Karpas-422 (cell line): Measurements from ENCODE around the gene MPHOSPH8. TPM values are rescaled to one million over a fixed set of nuclear protein-coding genes. Genes with fewer than 3 reads are reported as not detected.
"Not testable (repeated sequence)": the region's sequence is repeated elsewhere in the genome, so short reads cannot be mapped to it uniquely, and the experiment has no call there.

ENCODE experiments used
- DNase-seq: peaks from one replicate; pipeline ENCODE4 v3.0.0-alpha.2; 2015
- H2AFZ ChIP-seq: fragments of 200-600 bp; sonication (generic); 2 replicates; pipeline ENCODE4 v1.6.1; 2014; ENCODE audit warnings: antibody characterized with exemption, low read length, mixed read lengths
- H3K27ac ChIP-seq: fragments of 200-600 bp; sonication (generic); 2 replicates; pipeline ENCODE4 v1.5.1; 2014; ENCODE audit warnings: mild to moderate bottlenecking, low read length, moderate library complexity
- H3K27me3 ChIP-seq: fragments of 200-600 bp; sonication (generic); 2 replicates; pipeline ENCODE4 v1.6.1; 2014; ENCODE audit warnings: low read length, mixed read lengths
- H3K36me3 ChIP-seq: fragments of 200-600 bp; sonication (generic); 2 replicates; pipeline ENCODE4 v1.6.1; 2014; ENCODE audit warnings: low read length, mixed read lengths; ENCODE audit not compliant: insufficient read depth
- H3K4me1 ChIP-seq: fragments of 200-600 bp; sonication (generic); 2 replicates; pipeline ENCODE4 v1.6.1; 2014; ENCODE audit warnings: mild to moderate bottlenecking, low read length, mixed read lengths
- H3K4me2 ChIP-seq: fragments of 200-600 bp; sonication (generic); 2 replicates; pipeline ENCODE4 v1.6.1; 2014; ENCODE audit warnings: low read length, low read depth, mild to moderate bottlenecking; ENCODE audit not compliant: poor library complexity, severe bottlenecking
- H3K4me3 ChIP-seq: fragments of 200-600 bp; sonication (generic); 2 replicates; pipeline ENCODE4 v1.5.1; 2014; ENCODE audit warnings: mild to moderate bottlenecking, antibody characterized with exemption, low read length, mixed read lengths
- H3K79me2 ChIP-seq: fragments of 200-600 bp; sonication (generic); 2 replicates; pipeline ENCODE4 v1.6.1; 2014; ENCODE audit warnings: mild to moderate bottlenecking, low read length, mixed read lengths
- H3K9ac ChIP-seq: fragments of 200-600 bp; sonication (generic); 2 replicates; pipeline ENCODE4 v1.6.0; 2014; ENCODE audit warnings: low read length
- H3K9me2 ChIP-seq: fragments of 200-600 bp; sonication (generic), shearing (Covaris generic); replicated peaks from 2 replicates; pipeline ENCODE4 v1.6.0; 2014; ENCODE audit warnings: mild to moderate bottlenecking, low read length, moderate library complexity; ENCODE audit not compliant: insufficient read depth
- H3K9me3 ChIP-seq: fragments of 300-700, 200-600 bp; sonication (generic); 2 replicates; pipeline ENCODE4 v1.6.1; 2014; ENCODE audit warnings: low read length, mixed read lengths
- H4K20me1 ChIP-seq: fragments of 200-600 bp; sonication (generic); 2 replicates; pipeline ENCODE4 v1.6.1; 2014; ENCODE audit warnings: mild to moderate bottlenecking, antibody characterized with exemption, low read length, low read depth; ENCODE audit not compliant: insufficient read depth
- total RNA-seq: library from RNA; depleted of rRNA; stranded (reverse); fragments of >200 nt; shearing (Covaris generic); gene quantifications from 2 replicates; pipeline ENCODE4 v1.2.3, GENCODE V29; 2014; ENCODE audit warnings: low replicate concordance; rRNA removed

The MPHOSPH8 gene
- total RNA-seq, 1 experiment from 2014 or later = 11.4 TPM

GRCh38 chr13:19704256-19704655, 70.8 kb downstream of the MPHOSPH8 start:
- not testable (repeated sequence) for H3K27ac ChIP-seq, DNase-seq, H3K27me3 ChIP-seq, H3K4me3 ChIP-seq, H3K9ac ChIP-seq, H3K4me1 ChIP-seq, H4K20me1 ChIP-seq, H3K9me2 ChIP-seq, H3K36me3 ChIP-seq, H3K4me2 ChIP-seq, H2AFZ ChIP-seq, H3K9me3 ChIP-seq
- peaks cover 42% of the 10 kb centered on the region for H3K79me2 ChIP-seq

GRCh38 chr13:19709039-19709438, 75.6 kb downstream of the MPHOSPH8 start:
- not testable (repeated sequence) for H3K4me2 ChIP-seq

GRCh38 chr13:19709782-19710181, 76.3 kb downstream of the MPHOSPH8 start:
- not testable (repeated sequence) for H3K4me2 ChIP-seq, H3K4me3 ChIP-seq, H3K9me2 ChIP-seq, DNase-seq, H2AFZ ChIP-seq, H3K4me1 ChIP-seq, H3K9ac ChIP-seq, H3K36me3 ChIP-seq, H3K27me3 ChIP-seq, H3K27ac ChIP-seq, H4K20me1 ChIP-seq, H3K9me3 ChIP-seq
- H3K79me2 ChIP-seq = peaks cover 56% of the 10 kb centered on the region

More at GRCh38 chr13:19709039-19709438, 75.6 kb downstream of the MPHOSPH8 start:
- not testable (repeated sequence) for H3K36me3 ChIP-seq, DNase-seq, H3K27me3 ChIP-seq, H3K9me2 ChIP-seq, H3K4me1 ChIP-seq, H3K9ac ChIP-seq, H3K4me3 ChIP-seq, H3K27ac ChIP-seq, H3K9me3 ChIP-seq, H2AFZ ChIP-seq, H4K20me1 ChIP-seq
- peaks cover 54% of the 10 kb centered on the region for H3K79me2 ChIP-seq

- Histone ChIP-seq H4K20me1 (no peaks in the 10 kb centered on the region; the same call in 1 of the 2 replicates), H3K4me2 (no peak overlapping the region), H3K9ac (no peak overlapping the region), H3K27me3 (no peaks in the 10 kb centered on the region), H3K79me2 (peaks cover 75% of the 10 kb centered on the region), H3K9me3 (no peaks in the 10 kb centered on the region), H3K9me2 (no peaks in the 10 kb centered on the region), H2AFZ (no peak overlapping the region), H3K36me3 (peaks cover 3% of the 10 kb centered on the region; the same call in 1 of the 2 replicates), H3K4me1 (no peaks in the 10 kb centered on the region), H3K27ac (no peak overlapping the region), H3K4me3 (no peak overlapping the region)
- no peak for DNase-seq
These were observed 79.9 kb downstream of the MPHOSPH8 start for GRCh38 chr13:19713186-19713965.

GRCh38 chr13:19720039-19720438, 86.6 kb downstream of the MPHOSPH8 start:
- H2AFZ ChIP-seq = no peak overlapping the region
- H3K4me3 ChIP-seq = no peak overlapping the region
- no peak overlapping the region for H3K9ac ChIP-seq
- no peaks in the 10 kb centered on the region for H3K27me3 ChIP-seq
- DNase-seq = no peak
- no peaks in the 10 kb centered on the region for H3K9me2 ChIP-seq
- peaks cover 14% of the 10 kb centered on the region; the same call in 1 of the 2 replicates for H3K36me3 ChIP-seq
- H4K20me1 ChIP-seq = no peaks in the 10 kb centered on the region
- H3K27ac ChIP-seq = no peak overlapping the region
- H3K4me1 ChIP-seq = no peaks in the 10 kb centered on the region
- H3K79me2 ChIP-seq = peaks cover 70% of the 10 kb centered on the region
- no peaks in the 10 kb centered on the region for H3K9me3 ChIP-seq
- no peak overlapping the region for H3K4me2 ChIP-seq

Other genes with a start within 250 kb of the MPHOSPH8 start
- gene TPTE2, start 72.1 kb upstream of the MPHOSPH8 start, total RNA-seq = 0.34 TPM in 1 of 2 replicates, not detected in the other
- 48.2 and 72.6 TPM in 2 replicates for gene PSPC1, start 149.3 kb downstream of the MPHOSPH8 start, total RNA-seq
- gene ZMYM5, start 230.0 kb downstream of the MPHOSPH8 start, total RNA-seq = 7.1 and 27.9 TPM in 2 replicates